Measurements from ENCODE around the gene CRISPLD2.

DNA sequence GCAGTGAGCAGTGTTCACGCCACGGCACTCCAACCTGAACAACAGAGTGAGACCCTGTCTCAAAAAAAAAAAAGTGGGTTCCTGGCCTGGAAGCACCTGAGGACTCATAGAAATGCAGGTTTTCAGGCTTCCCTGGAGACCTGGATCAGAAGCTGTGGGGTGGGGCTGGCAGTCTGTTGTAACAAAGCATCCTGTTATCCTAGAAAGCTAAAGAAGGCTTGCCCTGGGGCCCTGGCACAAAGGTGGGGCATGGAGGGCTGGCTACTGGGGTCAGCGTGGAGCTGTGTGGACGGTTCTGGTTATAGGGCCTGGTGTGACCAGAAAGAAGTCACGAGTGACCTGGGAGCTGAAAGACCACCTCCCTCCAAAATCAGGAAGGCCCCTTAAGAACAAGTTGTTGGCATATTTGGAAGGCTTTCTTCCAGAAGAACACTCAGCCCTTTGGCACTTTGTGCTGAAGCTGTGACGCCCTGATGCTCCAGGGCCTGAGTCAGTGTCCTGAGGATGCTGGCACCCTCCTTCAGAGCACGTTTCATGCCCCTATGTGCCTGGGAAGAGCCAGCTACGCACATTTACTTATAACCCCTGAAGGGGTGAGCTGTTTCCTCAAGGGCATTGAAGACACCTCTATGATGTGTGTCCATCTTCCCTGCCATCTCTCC is 6.2 kb downstream of the CRISPLD2 start:
- TF ChIP-seq, protein P1, sequence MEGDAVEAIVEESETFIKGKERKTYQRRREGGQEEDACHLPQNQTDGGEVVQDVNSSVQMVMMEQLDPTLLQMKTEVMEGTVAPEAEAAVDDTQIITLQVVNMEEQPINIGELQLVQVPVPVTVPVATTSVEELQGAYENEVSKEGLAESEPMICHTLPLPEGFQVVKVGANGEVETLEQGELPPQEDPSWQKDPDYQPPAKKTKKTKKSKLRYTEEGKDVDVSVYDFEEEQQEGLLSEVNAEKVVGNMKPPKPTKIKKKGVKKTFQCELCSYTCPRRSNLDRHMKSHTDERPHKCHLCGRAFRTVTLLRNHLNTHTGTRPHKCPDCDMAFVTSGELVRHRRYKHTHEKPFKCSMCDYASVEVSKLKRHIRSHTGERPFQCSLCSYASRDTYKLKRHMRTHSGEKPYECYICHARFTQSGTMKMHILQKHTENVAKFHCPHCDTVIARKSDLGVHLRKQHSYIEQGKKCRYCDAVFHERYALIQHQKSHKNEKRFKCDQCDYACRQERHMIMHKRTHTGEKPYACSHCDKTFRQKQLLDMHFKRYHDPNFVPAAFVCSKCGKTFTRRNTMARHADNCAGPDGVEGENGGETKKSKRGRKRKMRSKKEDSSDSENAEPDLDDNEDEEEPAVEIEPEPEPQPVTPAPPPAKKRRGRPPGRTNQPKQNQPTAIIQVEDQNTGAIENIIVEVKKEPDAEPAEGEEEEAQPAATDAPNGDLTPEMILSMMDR (IDR thresholded peaks at IDR 0.05; ENCODE audit: low read length), result no peak
- TF ChIP-seq EZH2phosphoT487 (IDR thresholded peaks at IDR 0.05; ENCODE audit: low read length), result no peak
